Type B pancreatic cell (in vitro differentiated cells): ENCODE measurements around the gene MPND. TPM values are rescaled to one million over a fixed set of nuclear protein-coding genes. Genes with fewer than 3 reads are reported as not detected.
"Not testable (repeated sequence)": the region's sequence is repeated elsewhere in the genome, so short reads cannot be mapped to it uniquely, and the experiment has no call there.

Experiments used
- DNase-seq: peaks from one replicate; pipeline ENCODE4 v3.0.0; 2021; ENCODE audit warnings: mixed read lengths; ENCODE audit not compliant: unreplicated experiment; ENCODE audit errors: extremely low spot score
- H3K27ac Mint-ChIP-seq: 2 replicates; pipeline ENCODE4 v1.8.0; 2021; ENCODE audit warnings: mild to moderate bottlenecking, mixed read lengths
- H3K27me3 Mint-ChIP-seq: 2 replicates; pipeline ENCODE4 v1.8.0; 2021; ENCODE audit warnings: mixed read lengths
- H3K36me3 Mint-ChIP-seq: 2 replicates; pipeline ENCODE4 v1.8.0; 2021; ENCODE audit warnings: mixed read lengths
- H3K4me1 Mint-ChIP-seq: one replicate; pipeline ENCODE4 v1.8.0; 2021; ENCODE audit warnings: mixed read lengths; ENCODE audit not compliant: unreplicated experiment
- H3K4me3 Mint-ChIP-seq: 2 replicates; pipeline ENCODE4 v1.8.0; 2021; ENCODE audit warnings: mild to moderate bottlenecking, mixed read lengths
- H3K9me3 Mint-ChIP-seq: 2 replicates; pipeline ENCODE4 v1.8.0; 2021; ENCODE audit warnings: mixed read lengths
- CTCF ChIP-seq: fragments of 200-600 bp; sonication (generic); conservative IDR thresholded peaks from 2 replicates; pipeline ENCODE4 v1.5.0; 2021; ENCODE audit warnings: antibody characterized with exemption, mild to moderate bottlenecking
- total RNA-seq: library from RNA; stranded (reverse); gene quantifications from 2 replicates; pipeline ENCODE4 v1.2.1, GENCODE V29; 2021; ENCODE audit warnings: low replicate concordance

Gene MPND
- total RNA-seq, 1 donor from 2014 or later, result 43.6 TPM

DNA sequence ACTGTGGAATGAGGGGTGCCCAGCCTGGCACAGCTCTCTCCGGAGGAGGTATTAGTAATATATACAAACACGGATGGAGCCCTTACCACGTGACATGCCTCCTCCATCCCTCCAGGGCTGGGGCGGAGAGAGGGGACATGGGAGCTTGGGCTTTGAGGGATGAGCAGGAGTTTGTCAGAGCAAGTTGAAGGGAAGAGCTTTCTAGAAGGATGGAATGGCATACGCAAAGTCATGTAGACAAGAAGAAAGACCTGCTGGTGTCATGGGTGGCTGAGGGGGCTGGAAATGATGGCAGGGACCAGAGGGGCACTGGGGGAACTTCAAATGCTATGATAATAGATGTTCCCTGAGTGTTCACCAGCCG, 2.6 kb downstream of the MPND start:
- peaks cover 5% of the 10 kb centered on the region for H3K27me3 Mint-ChIP-seq
- no peaks in the 10 kb centered on the region for H3K4me1 Mint-ChIP-seq
- no peaks in the 10 kb centered on the region for H3K9me3 Mint-ChIP-seq
- no peak for DNase-seq
- TF ChIP-seq CTCF, result no peak
- peaks cover 9% of the 10 kb centered on the region for H3K36me3 Mint-ChIP-seq
- H3K4me3 Mint-ChIP-seq, result peak overlapping the region; percentile 46
- H3K27ac Mint-ChIP-seq, result no peak overlapping the region

GRCh38 chr19:4347521-4347920, 4.2 kb downstream of the MPND start:
- no peak for TF ChIP-seq CTCF
- Mint-ChIP-seq H3K36me3 (peaks cover 9% of the 10 kb centered on the region), H3K9me3 (no peaks in the 10 kb centered on the region), H3K27ac (no peak overlapping the region), H3K4me3 (no peak overlapping the region), H3K4me1 (no peaks in the 10 kb centered on the region), H3K27me3 (peaks cover 5% of the 10 kb centered on the region)
- DNase-seq, result no peak

GRCh38 chr19:4349225-4349624, 5.9 kb downstream of the MPND start:
- not testable (repeated sequence) for H3K9me3 Mint-ChIP-seq, H3K36me3 Mint-ChIP-seq, H3K27me3 Mint-ChIP-seq, DNase-seq, H3K4me1 Mint-ChIP-seq, H3K27ac Mint-ChIP-seq, H3K4me3 Mint-ChIP-seq

GRCh38 chr19:4350111-4350510, 6.7 kb downstream of the MPND start:
- Mint-ChIP-seq H3K27ac (no peak overlapping the region), H3K4me1 (no peaks in the 10 kb centered on the region), H3K36me3 (peaks cover 5% of the 10 kb centered on the region), H3K4me3 (no peak overlapping the region), H3K9me3 (no peaks in the 10 kb centered on the region), H3K27me3 (no peaks in the 10 kb centered on the region)
- TF ChIP-seq CTCF, result no peak
- no peak for DNase-seq

- no peak for TF ChIP-seq CTCF
- no peaks in the 10 kb centered on the region for H3K27me3 Mint-ChIP-seq
- H3K36me3 Mint-ChIP-seq, result peaks cover 5% of the 10 kb centered on the region
- no peak overlapping the region for H3K4me3 Mint-ChIP-seq
- H3K4me1 Mint-ChIP-seq, result no peaks in the 10 kb centered on the region
- no peak overlapping the region for H3K27ac Mint-ChIP-seq
- DNase-seq, result no peak
- H3K9me3 Mint-ChIP-seq, result no peaks in the 10 kb centered on the region
Measured at GRCh38 chr19:4350726-4351125, 7.4 kb downstream of the MPND start.

GRCh38 chr19:4352701-4353121, 9.3 kb downstream of the MPND start:
- Mint-ChIP-seq H3K9me3 (no peaks in the 10 kb centered on the region), H3K27me3 (no peaks in the 10 kb centered on the region), H3K27ac (peak overlapping the region; percentile 61), H3K4me1 (no peaks in the 10 kb centered on the region), H3K36me3 (no peaks in the 10 kb centered on the region), H3K4me3 (no peak overlapping the region)
- no peak for DNase-seq
- TF ChIP-seq CTCF, result peak; percentile 97
